ENCODE results near the gene PTPN11. TPM values are rescaled to one million over a fixed set of nuclear protein-coding genes. Genes with fewer than 3 reads are reported as not detected.

The PTPN11 gene
- total and polyA plus RNA-seq, 10 of the 15 experiments (the other 5 are each of a cell fraction or from before 2014, with no cell fraction given), result 14.6 to 85.2 (median 58.6) TPM

- no peak for TF ChIP-seq BCL11A (IDR thresholded peaks at IDR 0.05; ENCODE audit: low read depth, low read length)
- TF ChIP-seq, protein P1, sequence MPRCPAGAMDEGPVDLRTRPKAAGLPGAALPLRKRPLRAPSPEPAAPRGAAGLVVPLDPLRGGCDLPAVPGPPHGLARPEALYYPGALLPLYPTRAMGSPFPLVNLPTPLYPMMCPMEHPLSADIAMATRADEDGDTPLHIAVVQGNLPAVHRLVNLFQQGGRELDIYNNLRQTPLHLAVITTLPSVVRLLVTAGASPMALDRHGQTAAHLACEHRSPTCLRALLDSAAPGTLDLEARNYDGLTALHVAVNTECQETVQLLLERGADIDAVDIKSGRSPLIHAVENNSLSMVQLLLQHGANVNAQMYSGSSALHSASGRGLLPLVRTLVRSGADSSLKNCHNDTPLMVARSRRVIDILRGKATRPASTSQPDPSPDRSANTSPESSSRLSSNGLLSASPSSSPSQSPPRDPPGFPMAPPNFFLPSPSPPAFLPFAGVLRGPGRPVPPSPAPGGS (IDR thresholded peaks at IDR 0.05; ENCODE audit: borderline replicate concordance, insufficient read depth, low read depth, low read length, poor library complexity, severe bottlenecking), result no peak
- TF ChIP-seq ATF7 (IDR thresholded peaks at IDR 0.05; ENCODE audit: low read depth), result no peak
- TF ChIP-seq, protein P2, sequence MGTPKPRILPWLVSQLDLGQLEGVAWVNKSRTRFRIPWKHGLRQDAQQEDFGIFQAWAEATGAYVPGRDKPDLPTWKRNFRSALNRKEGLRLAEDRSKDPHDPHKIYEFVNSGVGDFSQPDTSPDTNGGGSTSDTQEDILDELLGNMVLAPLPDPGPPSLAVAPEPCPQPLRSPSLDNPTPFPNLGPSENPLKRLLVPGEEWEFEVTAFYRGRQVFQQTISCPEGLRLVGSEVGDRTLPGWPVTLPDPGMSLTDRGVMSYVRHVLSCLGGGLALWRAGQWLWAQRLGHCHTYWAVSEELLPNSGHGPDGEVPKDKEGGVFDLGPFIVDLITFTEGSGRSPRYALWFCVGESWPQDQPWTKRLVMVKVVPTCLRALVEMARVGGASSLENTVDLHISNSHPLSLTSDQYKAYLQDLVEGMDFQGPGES (IDR thresholded peaks at IDR 0.05), result no peak
These were observed 109.8 kb downstream of the PTPN11 start (continued) for GRCh38 chr12:112528521-112528920.

GRCh38 chr12:112530941-112531340 is 112.2 kb downstream of the PTPN11 start:
- Histone ChIP-seq H2AFZ (ENCODE audit: control insufficient read depth, low read depth, low read length) (no peak overlapping the region), H3K9ac (ENCODE audit: control insufficient read depth, insufficient read depth, low read length) (no peak overlapping the region), H3K36me3 (ENCODE audit: control insufficient read depth in 2 of 2, insufficient read depth in 2 of 2, low read length in 1 of 2) (no peaks in the 10 kb centered on the region), H3K27me3 (replicated peaks in 1 of 2; ENCODE audit: control insufficient read depth in 2 of 2, insufficient read depth in 2 of 2, low read length in 1 of 2) (no peaks in the 10 kb centered on the region), H3K4me1 (ENCODE audit: control insufficient read depth, insufficient read depth, low read length) (no peaks in the 10 kb centered on the region), H3K4me3 (no peak overlapping the region), H3K27ac (ENCODE audit: control insufficient read depth, insufficient read depth) (no peak overlapping the region), H3K4me2 (ENCODE audit: control insufficient read depth, insufficient read depth) (0 out of 2 replicates have a peak overlapping the region, but pooled peaks have one; percentile 13), H3K9me3 (replicated peaks; ENCODE audit: control insufficient read depth, insufficient read depth, low read length) (no peaks in the 10 kb centered on the region), H3K79me2 (ENCODE audit: control insufficient read depth, insufficient read depth, low read length) (no peaks in the 10 kb centered on the region), H4K20me1 (ENCODE audit: control insufficient read depth, insufficient read depth) (no peaks in the 10 kb centered on the region)
- FAIRE-seq (no peak), ATAC-seq (no peak; the same call in 2 of the 3 replicates), DNase-seq (ENCODE audit: low read depth, low spot score) (no peak)
- no TSS peak for BruUV-seq (replicated peaks)
- WGBS (ENCODE audit: insufficient coverage, insufficient replicate concordance, low lambda C conversion rate, missing lambda C conversion rate), result 0% methylated on average over 2 of the region's 2 CpGs
- SMC1A ChIA-PET (ENCODE audit: uncharacterized antibody, unreplicated experiment), result no interaction called here
- RAD21 ChIA-PET (ENCODE audit: unreplicated experiment), result no interaction called here
- CTCF ChIA-PET, result no interaction called here
- POLR2A ChIA-PET, result no interaction called here
- in situ Hi-C loops (cut with MboI), result no loop called here
- intact Hi-C loops (cut with micrococcal nuclease; ENCODE audit: unreplicated experiment), result no loop called here
- TF ChIP-seq ETV6 (conservative IDR thresholded peaks at IDR 0.05 in 1 of 2, IDR thresholded peaks at IDR 0.05 in 1 of 2; ENCODE audit: borderline replicate concordance in 1 of 2, low read depth in 1 of 2), result no peak
- no peak for TF ChIP-seq TCF7 (IDR thresholded peaks at IDR 0.05; ENCODE audit: borderline replicate concordance)
- TF ChIP-seq MAX (IDR thresholded peaks at IDR 0.05; ENCODE audit: low read depth, low read length), result no peak
- TF ChIP-seq, protein P2 (IDR thresholded peaks at IDR 0.05), result no peak
- TF ChIP-seq, protein P1 (IDR thresholded peaks at IDR 0.05; ENCODE audit: borderline replicate concordance, insufficient read depth, low read depth, low read length, poor library complexity, severe bottlenecking), result no peak
- no peak for TF ChIP-seq NR2F1 (conservative IDR thresholded peaks at IDR 0.05)
- TF ChIP-seq MYB (IDR thresholded peaks at IDR 0.05; ENCODE audit: borderline replicate concordance, low read depth, low read length), result no peak
- TF ChIP-seq YBX1 (IDR thresholded peaks at IDR 0.05), result no peak
- TF ChIP-seq SREBF1 (IDR thresholded peaks at IDR 0.05; ENCODE audit: low read length), result no peak
- no peak for TF ChIP-seq PBX3 (IDR thresholded peaks at IDR 0.05; ENCODE audit: insufficient replicate concordance, low read depth, low read length)
- no peak for TF ChIP-seq POU2F2 (IDR thresholded peaks at IDR 0.05; ENCODE audit: borderline replicate concordance, low read depth, low read length)
- no peak for TF ChIP-seq RAD51 (IDR thresholded peaks at IDR 0.05)

All from GM12878 (cell line).